Calu3 (cell line): Measurements from ENCODE around the gene SPAG5. TPM values are rescaled to one million over a fixed set of nuclear protein-coding genes. Genes with fewer than 3 reads are reported as not detected.

Experiments
- BruUV-seq: library from RNA; stranded (reverse); fragments of 400-500 nt; replicated peaks from 2 replicates; lab custom pipeline; 2021; lab: Mats Ljungman, UMichigan
- CTCF ChIA-PET: fragments of 300-600 bp; sonication (Branson Sonifier 250); formaldehyde crosslinking; loops from one replicate; lab custom pipeline; 2022; ENCODE audit warnings: antibody characterized with exemption; lab: Charles Lee
- DNase-seq: peaks from one replicate; pipeline ENCODE4 v3.0.0; 2022
- H3K27ac Mint-ChIP-seq: one replicate; pipeline ENCODE4 v1.8.0; 2022; ENCODE audit warnings: mixed read lengths; ENCODE audit not compliant: unreplicated experiment
- H3K27me3 Mint-ChIP-seq: one replicate; pipeline ENCODE4 v1.8.0; 2022; ENCODE audit warnings: mixed read lengths; ENCODE audit not compliant: unreplicated experiment
- H3K36me3 Mint-ChIP-seq: one replicate; pipeline ENCODE4 v1.8.0; 2022; ENCODE audit warnings: mild to moderate bottlenecking, moderate library complexity, mixed read lengths; ENCODE audit not compliant: insufficient read depth, unreplicated experiment
- H3K4me1 Mint-ChIP-seq: one replicate; pipeline ENCODE4 v1.8.0; 2022; ENCODE audit warnings: mild to moderate bottlenecking, low read depth, mixed read lengths; ENCODE audit not compliant: unreplicated experiment
- H3K4me3 Mint-ChIP-seq: one replicate; pipeline ENCODE4 v1.8.0; 2022; ENCODE audit warnings: mild to moderate bottlenecking, low read depth, moderate library complexity, mixed read lengths; ENCODE audit not compliant: unreplicated experiment
- H3K9me3 Mint-ChIP-seq: one replicate; pipeline ENCODE4 v1.8.0; 2022; ENCODE audit warnings: low read depth, mixed read lengths; ENCODE audit not compliant: unreplicated experiment
- CTCF ChIP-seq: fragments of 200-600 bp; IDR thresholded peaks from one replicate; pipeline ENCODE4 v1.8.0; 2022; ENCODE audit warnings: antibody characterized with exemption; ENCODE audit not compliant: unreplicated experiment
- intact Hi-C: fragments of 100-400 bp; cut with micrococcal nuclease; formaldehyde crosslinking; loops from one replicate; pipeline ENCODE4 v1.10.0; 2022; ENCODE audit not compliant: unreplicated experiment
- total RNA-seq: library from RNA; stranded (reverse); gene quantifications from 2 replicates; pipeline ENCODE4 v1.2.3, GENCODE V29; 2022

Gene SPAG5
- total RNA-seq, 1 experiment from 2014 or later, result 82.1 TPM

- Mint-ChIP-seq H3K4me1 (peaks cover 19% of the 10 kb centered on the region), H3K27me3 (no peaks in the 10 kb centered on the region), H3K36me3 (peaks cover 29% of the 10 kb centered on the region), H3K9me3 (no peaks in the 10 kb centered on the region), H3K4me3 (no peak overlapping the region), H3K27ac (no peak overlapping the region)
- no peak for DNase-seq
- BruUV-seq, result no TSS peak
- no peak for TF ChIP-seq CTCF
- intact Hi-C loops, result no loop called here
- CTCF ChIA-PET, result no interaction called here
These were observed 24.8 kb downstream of the SPAG5 start for GRCh38 chr17:28573966-28574480.

- no TSS peak for BruUV-seq
These were observed 25.3 kb downstream of the SPAG5 start for GRCh38 chr17:28573521-28573920.

GRCh38 chr17:28573040-28573380 is 25.8 kb downstream of the SPAG5 start:
- TF ChIP-seq CTCF, result no peak
- CTCF ChIA-PET, result no interaction called here
- BruUV-seq, result no TSS peak
- Mint-ChIP-seq H3K4me3 (no peak overlapping the region), H3K9me3 (no peaks in the 10 kb centered on the region), H3K27ac (no peak overlapping the region), H3K27me3 (no peaks in the 10 kb centered on the region), H3K4me1 (peaks cover 23% of the 10 kb centered on the region), H3K36me3 (peaks cover 29% of the 10 kb centered on the region)
- intact Hi-C loops, result no loop called here
- DNase-seq, result no peak

More at GRCh38 chr17:28573521-28573920, 25.3 kb downstream of the SPAG5 start:
- peaks cover 29% of the 10 kb centered on the region for H3K36me3 Mint-ChIP-seq
- intact Hi-C loops, result no loop called here
- H3K4me1 Mint-ChIP-seq, result peaks cover 19% of the 10 kb centered on the region
- no peak overlapping the region for H3K27ac Mint-ChIP-seq
- CTCF ChIA-PET, result no interaction called here
- H3K9me3 Mint-ChIP-seq, result no peaks in the 10 kb centered on the region
- no peak overlapping the region for H3K4me3 Mint-ChIP-seq
- TF ChIP-seq CTCF, result no peak
- H3K27me3 Mint-ChIP-seq, result no peaks in the 10 kb centered on the region
- no peak for DNase-seq

GRCh38 chr17:28572259-28573039 is 26.4 kb downstream of the SPAG5 start:
- DNase-seq, result no peak
- intact Hi-C loops, result no loop called here
- H3K4me3 Mint-ChIP-seq, result peak overlapping the region; percentile 90
- H3K27ac Mint-ChIP-seq, result no peak overlapping the region
- H3K36me3 Mint-ChIP-seq, result peaks cover 29% of the 10 kb centered on the region
- no TSS peak for BruUV-seq
- CTCF ChIA-PET, result interaction anchor here (0.7 kb wide), 1 partner anchor 113 kb away, joined by 3 read pairs; no protein-coding TSS in a partner anchor
- no peaks in the 10 kb centered on the region for H3K27me3 Mint-ChIP-seq
- H3K9me3 Mint-ChIP-seq, result no peaks in the 10 kb centered on the region
- peaks cover 29% of the 10 kb centered on the region for H3K4me1 Mint-ChIP-seq
- TF ChIP-seq CTCF, result no peak
